Subcutaneous abdominal adipose tissue (tissue), 5 donors: ENCODE data around the gene SBNO2.
"Not testable (repeated sequence)": the region's sequence is repeated elsewhere in the genome, so short reads cannot be mapped to it uniquely, and the experiment has no call there.

Experiments used
- H3K27ac ChIP-seq: one replicate; pipeline ENCODE4 v1.7.0; 2013; ENCODE audit warnings: low read depth, mild to moderate bottlenecking, inconsistent platforms, low read length, moderate library complexity
- H3K27me3 ChIP-seq, 5 donors: one replicate each; pipeline ENCODE4 v1.7.0; 2013; ENCODE audit warnings: low read length in 5 of 5, inconsistent platforms in 1 of 5; ENCODE audit not compliant: control insufficient read depth in 5 of 5, insufficient read depth in 4 of 5
- H3K36me3 ChIP-seq, 5 donors: one replicate each; pipeline ENCODE4 v1.7.0; 2013; ENCODE audit warnings: low read length in 5 of 5; ENCODE audit not compliant: control insufficient read depth in 5 of 5, insufficient read depth in 5 of 5
- H3K4me1 ChIP-seq, 5 donors: one replicate each; pipeline ENCODE4 v1.7.0; 2013; ENCODE audit warnings: low read length in 5 of 5, mild to moderate bottlenecking in 3 of 5, moderate library complexity in 1 of 5; ENCODE audit not compliant: control insufficient read depth in 5 of 5, insufficient read depth in 5 of 5
- H3K4me3 ChIP-seq, 5 donors: one replicate each; pipeline ENCODE4 v1.7.0; 2013; ENCODE audit warnings: low read length in 5 of 5, low read depth in 1 of 5
- H3K9ac ChIP-seq, 5 donors: one replicate each; pipeline ENCODE4 v1.7.0; 2013; ENCODE audit warnings: low read length in 5 of 5, mild to moderate bottlenecking in 4 of 5, moderate library complexity in 3 of 5
- H3K9me3 ChIP-seq, 5 donors: one replicate each; pipeline ENCODE4 v1.7.0; 2013; ENCODE audit warnings: low read length in 5 of 5; ENCODE audit not compliant: control insufficient read depth in 5 of 5
- donor health status: healthy.
- donor health status: healthy.
- donor health status: healthy.
- donor health status: healthy.
- donor health status: healthy.

The SBNO2 gene

DNA sequence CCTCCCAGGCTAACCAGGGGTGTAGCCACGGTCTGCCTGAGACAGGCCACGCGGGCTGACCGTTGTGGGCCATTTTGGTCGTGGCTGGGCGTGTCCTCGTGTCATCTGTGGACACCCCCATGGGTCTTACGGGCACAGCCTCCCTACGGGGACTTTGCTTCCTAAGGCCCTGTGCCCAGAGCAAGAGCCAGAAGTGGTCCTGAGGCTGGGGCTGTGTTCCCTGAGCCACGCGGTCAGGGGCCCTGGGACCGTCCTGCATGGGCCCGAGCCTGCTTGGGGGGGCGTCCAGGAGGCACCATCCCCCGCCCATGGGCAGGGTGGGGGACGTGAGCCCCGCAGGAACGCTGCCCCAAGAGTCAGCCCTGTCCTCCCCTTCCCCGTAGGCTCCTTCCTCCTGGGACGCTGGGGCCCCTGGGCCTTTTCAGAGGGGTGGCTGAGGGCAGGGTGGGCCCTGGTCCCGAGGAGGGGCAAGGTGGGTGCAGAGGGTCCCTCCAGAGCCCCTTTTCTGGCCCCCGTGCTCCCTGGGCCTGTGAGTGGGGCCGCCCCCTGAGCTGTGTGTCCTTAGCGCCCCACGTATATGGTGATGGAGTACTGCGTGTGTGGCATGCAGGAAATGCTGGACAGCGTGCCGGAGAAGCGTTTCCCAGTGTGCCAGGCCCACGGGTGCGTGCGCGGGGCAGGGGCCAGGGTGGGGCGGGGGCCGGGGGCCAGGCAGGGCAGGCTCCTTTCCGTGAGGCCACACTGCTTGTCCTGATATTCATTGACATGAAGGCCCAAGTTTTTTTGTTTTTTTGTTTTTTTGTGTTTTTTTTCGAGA, 44.9 kb upstream of the SBNO2 start:
- peaks cover 0 to 44% (median 31%) of the 10 kb centered on the region in 5 donors for H3K36me3 ChIP-seq
- no peak overlapping the region for H3K4me3 ChIP-seq
- H3K4me1 ChIP-seq = peaks cover 6 to 64% (median 34%) of the 10 kb centered on the region in 5 donors
- no peak overlapping the region for H3K9ac ChIP-seq
- H3K27me3 ChIP-seq = no peaks in the 10 kb centered on the region
- peak overlapping the region; percentile 18 for H3K27ac ChIP-seq
- no peaks in the 10 kb centered on the region for H3K9me3 ChIP-seq

DNA sequence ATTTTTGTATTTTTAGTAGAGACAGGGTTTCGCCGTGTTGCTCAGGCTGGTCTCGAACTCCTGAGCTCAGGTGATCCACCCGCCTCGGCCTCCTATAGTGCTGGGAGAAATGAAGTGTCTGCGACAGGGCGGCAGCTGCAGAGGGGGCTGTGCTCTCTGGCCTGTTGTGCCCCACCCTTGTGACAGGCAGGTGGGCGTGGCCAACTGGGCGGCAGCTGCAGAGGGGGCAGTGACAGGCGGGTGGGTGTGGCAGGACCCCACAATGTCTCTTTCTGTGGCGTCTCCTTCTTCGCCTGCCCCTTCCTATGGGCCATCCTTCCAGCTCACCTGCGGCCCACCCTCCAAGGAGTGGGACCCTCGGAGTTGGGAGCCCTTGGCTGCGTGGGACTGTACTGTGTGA, 43.3 kb upstream of the SBNO2 start:
- Histone ChIP-seq H3K9ac (no peak overlapping the region), H3K4me1 (peaks cover 11 to 69% (median 43%) of the 10 kb centered on the region in 5 donors), H3K4me3 (no peak overlapping the region), H3K27me3 (no peaks in the 10 kb centered on the region), H3K9me3 (no peaks in the 10 kb centered on the region), H3K27ac (peak overlapping the region; percentile 18), H3K36me3 (peaks cover 0 to 34% (median 20%) of the 10 kb centered on the region in 5 donors)

DNA sequence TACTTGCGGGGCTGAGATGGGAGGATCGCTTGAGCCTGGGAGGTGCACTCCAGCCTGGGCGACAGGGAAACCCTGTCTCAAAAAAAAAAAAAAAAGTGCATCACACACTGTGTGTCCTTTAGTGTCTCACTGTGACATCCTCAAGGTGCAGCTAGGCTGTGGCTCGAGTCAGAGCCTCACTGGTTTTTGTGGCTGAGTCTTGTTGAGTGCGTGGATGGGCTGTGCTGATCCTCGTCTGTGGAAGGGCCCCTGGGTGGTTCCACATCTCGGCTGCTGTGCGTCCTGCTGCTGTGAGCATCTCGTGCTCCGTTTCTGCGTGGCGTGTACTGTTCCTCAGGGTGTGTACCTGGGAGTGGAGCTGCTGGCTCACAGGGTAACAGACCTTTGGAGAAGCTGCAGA, 42.7 kb upstream of the SBNO2 start:
- peaks cover 0 to 29% (median 19%) of the 10 kb centered on the region in 5 donors for H3K36me3 ChIP-seq
- no peaks in the 10 kb centered on the region for H3K9me3 ChIP-seq
- H3K27ac ChIP-seq = no peak overlapping the region
- no peak overlapping the region for H3K9ac ChIP-seq
- no peaks in the 10 kb centered on the region for H3K27me3 ChIP-seq
- H3K4me3 ChIP-seq = no peak overlapping the region
- H3K4me1 ChIP-seq = peaks cover 11 to 71% (median 44%) of the 10 kb centered on the region in 5 donors

DNA sequence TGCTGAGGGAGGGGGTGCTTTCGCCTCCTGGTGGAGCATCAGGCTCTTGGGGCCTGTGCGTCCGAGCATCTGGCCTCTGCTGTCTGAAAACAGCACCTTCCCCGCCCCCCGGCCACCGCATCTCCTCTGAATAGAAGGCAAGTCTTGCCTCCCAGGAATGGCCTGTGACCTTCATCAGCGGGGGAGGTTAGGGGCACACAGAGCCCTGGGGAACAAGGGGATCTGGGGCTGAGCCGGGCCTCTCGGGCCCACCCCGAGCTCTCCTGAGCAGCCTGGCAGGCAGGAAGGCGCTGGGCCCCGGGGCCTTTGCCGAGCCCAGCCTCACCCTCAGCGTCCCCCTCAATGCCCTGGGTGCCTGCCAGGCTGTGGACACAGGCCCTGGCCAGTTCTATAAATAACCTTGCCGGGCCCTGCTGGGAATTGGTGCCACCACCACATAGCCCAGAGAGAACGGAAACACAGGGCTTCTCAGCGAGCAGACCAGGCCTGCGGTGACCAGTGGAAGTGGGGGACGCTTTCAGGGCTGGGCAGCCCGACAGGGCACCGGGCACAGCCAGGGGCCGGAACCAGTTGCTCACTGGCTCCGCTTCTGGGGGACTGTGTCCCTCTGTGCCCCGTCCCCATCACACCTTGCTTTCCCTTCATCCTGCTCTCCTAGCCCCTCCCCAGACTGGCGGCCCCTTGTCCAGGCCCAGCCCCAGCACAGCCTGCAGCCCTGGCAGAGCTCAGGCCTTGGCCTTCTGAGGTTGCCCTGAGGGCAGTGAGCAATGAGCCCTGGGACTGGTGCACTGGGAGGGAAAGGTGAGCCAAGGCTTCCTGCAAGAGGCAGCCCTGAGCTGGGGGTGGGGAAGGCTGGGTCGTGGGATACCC, 41.0 kb upstream of the SBNO2 start:
- peak overlapping the region in 2 of 5 donors; percentile 18 to 19 for H3K4me3 ChIP-seq
- peaks cover 11 to 78% (median 49%) of the 10 kb centered on the region in 5 donors for H3K4me1 ChIP-seq
- H3K27me3 ChIP-seq = no peaks in the 10 kb centered on the region
- H3K9ac ChIP-seq = peak overlapping the region in 2 of 5 donors; percentile 50 to 71
- H3K27ac ChIP-seq = peak overlapping the region; percentile 86
- H3K9me3 ChIP-seq = no peaks in the 10 kb centered on the region
- H3K36me3 ChIP-seq = peaks cover 0 to 17% (median 5%) of the 10 kb centered on the region in 5 donors

DNA sequence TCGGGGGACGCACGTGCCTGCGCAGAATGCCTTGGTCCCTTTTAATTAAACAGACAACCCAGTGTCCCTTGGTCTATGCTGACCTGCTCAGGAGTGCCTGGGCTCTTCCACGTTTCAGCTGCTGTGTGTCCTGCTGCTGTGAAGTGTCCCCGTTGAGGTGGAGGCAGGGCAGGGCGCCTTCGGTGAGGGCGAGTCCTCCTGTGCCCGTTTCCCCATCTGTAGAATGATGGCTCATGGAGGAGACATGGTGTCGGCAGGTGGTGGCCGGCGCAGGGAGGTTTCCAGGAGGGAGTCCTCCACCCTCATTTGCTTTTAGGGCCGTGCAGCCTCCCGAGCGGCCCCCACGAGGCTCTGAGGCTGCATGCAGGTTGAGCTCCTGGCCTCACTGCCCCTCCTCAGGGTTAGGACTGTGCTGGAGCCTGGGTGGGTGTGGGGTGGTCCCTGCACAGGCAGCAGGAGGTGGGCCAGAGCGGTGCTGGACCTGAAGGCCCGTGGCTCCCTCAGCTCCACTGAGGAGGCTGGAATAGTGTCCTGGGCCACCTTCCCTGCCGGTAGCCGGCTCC, 40.3 kb upstream of the SBNO2 start:
- peaks cover 13 to 81% (median 56%) of the 10 kb centered on the region in 5 donors for H3K4me1 ChIP-seq
- H3K36me3 ChIP-seq = peaks cover 0 to 18% (median 7%) of the 10 kb centered on the region in 5 donors
- H3K9ac ChIP-seq = peak overlapping the region; percentile 35 to 71 (median 50)
- no peaks in the 10 kb centered on the region for H3K27me3 ChIP-seq
- no peaks in the 10 kb centered on the region for H3K9me3 ChIP-seq
- peak overlapping the region; percentile 86 for H3K27ac ChIP-seq
- peak overlapping the region in 2 of 5 donors; percentile 12 to 36 for H3K4me3 ChIP-seq

DNA sequence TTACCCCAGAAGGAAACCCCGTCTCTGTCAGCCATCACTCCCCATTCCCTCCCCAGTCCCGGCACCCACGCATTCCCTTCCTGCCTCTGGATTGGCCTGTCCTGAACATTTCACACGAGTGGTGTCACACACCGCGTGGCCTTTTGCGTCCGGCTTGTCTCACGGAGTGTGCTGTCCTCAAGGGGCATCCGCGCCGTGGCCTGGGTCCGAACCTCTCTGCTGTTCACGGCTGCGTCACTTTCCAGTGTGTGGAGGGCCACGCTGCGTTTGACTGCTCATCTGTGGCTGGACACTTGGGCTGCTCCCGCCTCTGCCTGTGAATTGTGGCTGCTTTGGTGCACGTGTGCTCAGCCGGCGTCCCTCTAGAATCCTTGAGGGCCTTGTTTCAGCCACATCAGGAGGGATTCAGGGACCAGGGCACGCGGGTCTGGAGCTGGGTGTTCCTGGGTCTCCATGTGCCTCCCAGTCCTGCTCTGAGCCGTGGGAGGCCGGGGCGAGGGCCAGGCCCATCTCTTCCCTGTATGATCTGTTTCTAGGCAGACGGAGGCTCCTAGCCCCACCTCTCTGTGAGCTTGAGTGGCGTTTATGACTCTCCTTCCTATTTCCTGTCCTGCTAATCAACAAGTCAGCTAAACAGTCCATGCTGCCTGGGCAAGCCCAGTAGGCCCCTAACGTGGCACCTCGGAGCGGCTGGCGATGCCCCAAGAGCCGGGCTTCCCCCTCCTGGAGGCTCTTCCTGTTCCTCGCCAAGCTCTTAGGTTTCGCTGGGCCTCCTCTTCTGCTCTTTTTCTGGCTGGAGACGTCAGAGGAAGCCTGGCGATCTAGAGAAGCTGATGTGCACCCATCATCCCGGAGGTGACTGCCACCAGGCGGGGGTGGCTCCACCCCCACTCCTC, 39.6 kb upstream of the SBNO2 start:
- Histone ChIP-seq H3K4me3 (peak overlapping the region in 3 of 5 donors; percentile 12 to 36 (median 17)), H3K4me1 (peaks cover 13 to 83% (median 62%) of the 10 kb centered on the region in 5 donors), H3K36me3 (peaks cover 0 to 18% (median 7%) of the 10 kb centered on the region in 5 donors), H3K27me3 (no peaks in the 10 kb centered on the region), H3K9ac (peak overlapping the region; percentile 35 to 71 (median 56)), H3K27ac (peak overlapping the region; percentile 86), H3K9me3 (no peaks in the 10 kb centered on the region)

DNA sequence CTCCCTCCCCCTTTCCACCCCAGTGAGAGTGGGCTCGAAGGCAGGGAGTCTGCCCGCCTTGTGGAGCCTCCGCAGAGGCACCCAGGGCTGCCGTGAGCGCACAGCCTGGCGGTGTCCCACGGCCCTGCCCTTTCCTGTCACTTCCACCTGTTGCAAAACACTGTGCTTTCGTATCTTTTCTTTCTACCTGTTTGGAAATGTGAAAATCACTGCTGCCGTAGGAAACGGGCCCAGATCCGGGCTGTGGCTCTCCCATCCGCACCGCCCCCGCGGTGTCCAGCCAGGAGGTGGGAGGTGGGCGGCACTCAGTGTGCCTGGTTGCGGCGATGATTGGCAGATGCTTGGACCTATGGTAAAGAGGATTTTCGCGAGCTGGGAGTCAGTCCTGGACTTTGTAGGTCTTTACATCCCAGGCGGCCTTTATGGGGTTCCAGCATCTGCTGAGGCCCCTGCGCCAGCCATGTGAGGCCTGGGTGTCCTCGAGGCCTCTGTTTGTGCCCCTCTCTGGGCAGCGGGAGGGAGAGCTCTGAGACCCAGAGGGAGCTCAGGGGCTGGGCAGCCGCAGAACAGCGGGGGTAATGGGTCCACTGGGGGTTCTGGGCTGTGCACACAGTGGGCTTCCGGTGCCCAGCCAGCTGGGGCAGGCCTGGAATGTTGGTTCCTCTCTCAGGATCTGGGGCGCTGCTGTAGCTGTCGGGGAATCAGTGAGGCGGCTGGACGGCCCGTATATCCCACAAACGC, 37.6 kb upstream of the SBNO2 start:
- Histone ChIP-seq H3K9ac (peak overlapping the region in 1 of 5 donors; percentile 41), H3K27me3 (no peaks in the 10 kb centered on the region), H3K4me3 (no peak overlapping the region), H3K9me3 (no peaks in the 10 kb centered on the region), H3K4me1 (peaks cover 15 to 82% (median 71%) of the 10 kb centered on the region in 5 donors), H3K36me3 (peaks cover 0 to 14% (median 3%) of the 10 kb centered on the region in 5 donors), H3K27ac (no peak overlapping the region)

DNA sequence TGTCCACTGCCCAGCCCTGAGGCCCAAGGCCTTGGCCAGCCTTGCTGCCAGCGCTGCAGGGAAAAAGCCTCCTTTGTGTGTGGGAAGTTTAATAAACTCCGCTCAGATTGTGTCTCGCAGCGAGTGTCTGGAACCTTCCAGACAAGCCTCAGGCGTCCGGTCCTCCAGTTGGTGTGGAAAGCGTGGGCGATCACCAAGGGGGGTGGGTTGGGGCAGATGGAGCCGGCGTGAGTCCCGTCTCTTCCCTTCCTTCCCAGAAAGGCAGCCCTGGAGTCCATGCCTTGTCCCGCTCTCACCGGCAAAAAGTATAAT, 36.1 kb upstream of the SBNO2 start:
- peaks cover 12 to 76% (median 69%) of the 10 kb centered on the region in 5 donors for H3K4me1 ChIP-seq
- H3K9ac ChIP-seq = no peak overlapping the region
- H3K36me3 ChIP-seq = peaks cover 0 to 12% (median 3%) of the 10 kb centered on the region in 5 donors
- no peaks in the 10 kb centered on the region for H3K27me3 ChIP-seq
- no peak overlapping the region for H3K4me3 ChIP-seq
- no peak overlapping the region for H3K27ac ChIP-seq
- H3K9me3 ChIP-seq = no peaks in the 10 kb centered on the region

DNA sequence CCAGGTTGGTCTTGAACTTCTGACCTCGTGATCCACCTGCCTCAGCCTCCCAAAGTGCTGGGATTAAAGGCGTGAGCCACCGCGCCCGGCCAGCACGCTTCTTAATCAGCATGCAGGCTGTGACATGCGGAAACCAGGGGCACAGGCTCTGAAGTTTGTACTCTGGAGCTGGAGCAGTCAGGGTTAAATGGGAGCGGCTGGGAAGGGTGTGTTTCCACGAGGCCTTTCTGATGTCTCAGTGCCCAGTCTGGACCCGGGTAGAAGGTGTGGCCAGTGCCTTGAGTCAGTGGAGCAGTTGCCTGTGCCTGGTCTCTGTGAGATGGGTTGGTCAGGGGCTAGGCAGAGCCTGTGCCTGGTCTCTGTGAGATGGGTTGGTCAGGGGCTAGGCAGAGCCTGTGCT, 34.8 kb upstream of the SBNO2 start:
- Histone ChIP-seq H3K4me1 (peaks cover 9 to 75% (median 66%) of the 10 kb centered on the region in 5 donors), H3K4me3 (peak overlapping the region in 1 of 5 donors; percentile 10), H3K36me3 (peaks cover 0 to 12% (median 3%) of the 10 kb centered on the region in 5 donors)
- H3K9ac ChIP-seq, H3K9me3 ChIP-seq, H3K27ac ChIP-seq, H3K27me3 ChIP-seq: not testable (repeated sequence)
